HuH-7.5 (cell line): ENCODE results near the gene MACROH2A1.

Source experiments
- DNase-seq: peaks from one replicate; pipeline ENCODE4 v3.0.0; 2011; ENCODE audit warnings: low spot score

MACROH2A1 gene

GRCh38 chr5:135313946-135314345 lies 85.1 kb downstream of the MACROH2A1 start:
- DNase-seq = no peak

GRCh38 chr5:135313405-135313804 lies 85.6 kb downstream of the MACROH2A1 start:
- DNase-seq = no peak

GRCh38 chr5:135312255-135312935 lies 86.6 kb downstream of the MACROH2A1 start:
- no peak for DNase-seq

GRCh38 chr5:135310328-135310989 lies 88.6 kb downstream of the MACROH2A1 start:
- no peak for DNase-seq

GRCh38 chr5:135309391-135310327 lies 89.4 kb downstream of the MACROH2A1 start:
- DNase-seq = no peak

- no peak for DNase-seq
These were observed 90.3 kb downstream of the MACROH2A1 start for GRCh38 chr5:135308752-135309151.

GRCh38 chr5:135308245-135308644 lies 90.8 kb downstream of the MACROH2A1 start:
- DNase-seq = no peak

- DNase-seq = no peak
These were observed 91.7 kb downstream of the MACROH2A1 start for GRCh38 chr5:135307143-135307903.

- DNase-seq = no peak
These were observed 92.5 kb downstream of the MACROH2A1 start for GRCh38 chr5:135306557-135306956.

- no peak for DNase-seq
These were observed 94.4 kb downstream of the MACROH2A1 start for GRCh38 chr5:135304352-135305221.

- no peak for DNase-seq
These were observed 95.4 kb downstream of the MACROH2A1 start for GRCh38 chr5:135303582-135304173.

- DNase-seq = no peak
These were observed 101.9 kb downstream of the MACROH2A1 start for GRCh38 chr5:135296900-135297816.

GRCh38 chr5:135295852-135296251 lies 103.2 kb downstream of the MACROH2A1 start:
- no peak for DNase-seq

- no peak for DNase-seq
These were observed 104.2 kb downstream of the MACROH2A1 start for GRCh38 chr5:135294793-135295192.

- no peak for DNase-seq
These were observed 109.4 kb downstream of the MACROH2A1 start for GRCh38 chr5:135289651-135290050.

- no peak for DNase-seq
These were observed 111.5 kb downstream of the MACROH2A1 start for GRCh38 chr5:135287551-135287950.
